Retinal pigment epithelial cell (primary cell): Measurements from ENCODE around the gene BMPR1B.

Source experiments
- DNase-seq: peaks from one replicate; pipeline ENCODE4 v3.0.0-alpha.2; 2010; ENCODE audit warnings: low read depth
- H3K4me3 ChIP-seq: 2 replicates; pipeline ENCODE4 v1.5.1; 2011; ENCODE audit warnings: mild to moderate bottlenecking, low read length, control low read depth, moderate library complexity
- TF ChIP-seq, protein P1 (sequence below): conservative IDR thresholded peaks from 2 replicates; pipeline ENCODE4 v1.5.1; 2011; ENCODE audit warnings: low read depth, low read length, control low read depth, inconsistent platforms

Gene BMPR1B

GRCh38 chr4:94804650-94805049 lies 46.9 kb downstream of the BMPR1B start:
- DNase-seq: no peak
- TF ChIP-seq, protein P1, sequence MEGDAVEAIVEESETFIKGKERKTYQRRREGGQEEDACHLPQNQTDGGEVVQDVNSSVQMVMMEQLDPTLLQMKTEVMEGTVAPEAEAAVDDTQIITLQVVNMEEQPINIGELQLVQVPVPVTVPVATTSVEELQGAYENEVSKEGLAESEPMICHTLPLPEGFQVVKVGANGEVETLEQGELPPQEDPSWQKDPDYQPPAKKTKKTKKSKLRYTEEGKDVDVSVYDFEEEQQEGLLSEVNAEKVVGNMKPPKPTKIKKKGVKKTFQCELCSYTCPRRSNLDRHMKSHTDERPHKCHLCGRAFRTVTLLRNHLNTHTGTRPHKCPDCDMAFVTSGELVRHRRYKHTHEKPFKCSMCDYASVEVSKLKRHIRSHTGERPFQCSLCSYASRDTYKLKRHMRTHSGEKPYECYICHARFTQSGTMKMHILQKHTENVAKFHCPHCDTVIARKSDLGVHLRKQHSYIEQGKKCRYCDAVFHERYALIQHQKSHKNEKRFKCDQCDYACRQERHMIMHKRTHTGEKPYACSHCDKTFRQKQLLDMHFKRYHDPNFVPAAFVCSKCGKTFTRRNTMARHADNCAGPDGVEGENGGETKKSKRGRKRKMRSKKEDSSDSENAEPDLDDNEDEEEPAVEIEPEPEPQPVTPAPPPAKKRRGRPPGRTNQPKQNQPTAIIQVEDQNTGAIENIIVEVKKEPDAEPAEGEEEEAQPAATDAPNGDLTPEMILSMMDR: no peak
- no peak overlapping the region for H3K4me3 ChIP-seq

- no peak overlapping the region for H3K4me3 ChIP-seq
- TF ChIP-seq, protein P1: no peak
Observed at GRCh38 chr4:94806376-94806775, 48.6 kb downstream of the BMPR1B start.

GRCh38 chr4:94811643-94812042 lies 53.9 kb downstream of the BMPR1B start:
- no peak for DNase-seq
- TF ChIP-seq, protein P1: no peak
- no peak overlapping the region for H3K4me3 ChIP-seq

More at GRCh38 chr4:94806376-94806775, 48.6 kb downstream of the BMPR1B start:
- DNase-seq: no peak

DNA sequence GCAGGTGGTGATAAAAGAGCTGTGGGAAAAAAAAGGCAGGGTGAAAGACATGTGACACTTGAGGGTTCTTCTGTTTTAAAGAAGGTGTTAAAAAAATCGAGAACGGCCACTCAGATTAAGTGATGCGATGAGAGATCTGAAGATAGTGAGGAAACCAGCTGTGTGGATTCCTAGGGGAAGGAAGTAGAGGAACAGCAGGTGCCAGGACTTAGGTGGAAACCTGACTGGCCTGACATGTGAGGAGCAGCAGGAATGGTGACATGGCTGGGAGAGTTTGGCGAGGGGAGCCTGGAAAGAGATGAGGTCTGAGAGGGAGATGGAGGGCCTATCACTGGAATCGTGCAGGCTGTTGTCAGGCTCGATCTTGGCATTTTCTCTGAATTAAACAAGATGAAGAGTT lies 55.5 kb downstream of the BMPR1B start:
- no peak overlapping the region for H3K4me3 ChIP-seq
- DNase-seq: no peak
- TF ChIP-seq, protein P1: no peak

DNA sequence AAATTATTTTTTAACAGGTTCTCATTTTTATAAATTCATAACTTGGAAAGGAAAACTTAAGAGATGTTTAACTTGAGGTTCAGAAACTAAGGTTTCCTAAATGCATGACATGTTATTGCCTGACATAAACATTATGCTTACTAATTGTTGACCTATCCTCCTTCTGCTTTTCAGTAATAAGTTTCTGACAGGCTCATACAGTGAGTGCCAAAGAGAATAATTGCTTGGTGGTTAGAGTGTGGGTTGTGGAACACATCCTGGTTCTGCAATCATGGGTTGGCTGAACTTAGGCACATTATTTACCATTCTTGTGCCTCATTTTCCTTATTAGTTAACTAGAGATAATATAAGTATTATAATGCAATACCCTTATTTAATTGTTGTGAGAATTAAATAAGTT lies 56.5 kb downstream of the BMPR1B start:
- TF ChIP-seq, protein P1: no peak
- H3K4me3 ChIP-seq: no peak overlapping the region
- DNase-seq: peak; percentile 52

GRCh38 chr4:94819371-94820168 lies 61.8 kb downstream of the BMPR1B start:
- no peak overlapping the region for H3K4me3 ChIP-seq
- TF ChIP-seq, protein P1: no peak
- no peak for DNase-seq

GRCh38 chr4:94826206-94826605 lies 68.5 kb downstream of the BMPR1B start:
- DNase-seq: no peak
- no peak overlapping the region for H3K4me3 ChIP-seq
- TF ChIP-seq, protein P1: no peak
